Neural progenitor cell (in vitro differentiated cells): Measurements from ENCODE around the gene MARCHF5. TPM values are rescaled to one million over a fixed set of nuclear protein-coding genes. Genes with fewer than 3 reads are reported as not detected.

Experiments
- DNase-seq: peaks from one replicate; pipeline ENCODE4 v3.0.0-alpha.2; 2016; ENCODE audit warnings: low spot score
- H2AFZ ChIP-seq: fragments of 200-600 bp; sonication (generic); replicated peaks from 2 replicates; pipeline ENCODE4 v1.6.1; 2016; ENCODE audit warnings: antibody characterized with exemption
- H3F3A ChIP-seq: fragments of 200-600 bp; sonication (generic); 2 replicates; pipeline ENCODE4 v1.6.1; 2016; ENCODE audit warnings: antibody characterized with exemption, low read depth
- H3K27ac ChIP-seq: fragments of 200-600 bp; sonication (generic); 2 replicates; pipeline ENCODE4 v1.5.1; 2016; ENCODE audit warnings: mild to moderate bottlenecking
- H3K27me3 ChIP-seq: fragments of 200-600 bp; sonication (generic); 2 replicates; pipeline ENCODE4 v1.6.1; 2016; ENCODE audit warnings: mild to moderate bottlenecking, moderate library complexity
- H3K36me3 ChIP-seq: fragments of 200-600 bp; sonication (generic); 2 replicates; pipeline ENCODE4 v1.5.1; 2016
- H3K4me1 ChIP-seq: fragments of 200-600 bp; sonication (generic); 2 replicates; pipeline ENCODE4 v1.6.1; 2016; ENCODE audit warnings: mixed run types
- H3K4me2 ChIP-seq: fragments of 200-600 bp; sonication (generic); 2 replicates; pipeline ENCODE4 v1.6.1; 2016
- H3K4me3 ChIP-seq: fragments of 200-600 bp; sonication (generic); 2 replicates; pipeline ENCODE4 v1.5.1; 2016
- H3K79me2 ChIP-seq: fragments of 200-600 bp; sonication (generic); 2 replicates; pipeline ENCODE4 v1.6.1; 2016; ENCODE audit warnings: low read depth
- H3K9ac ChIP-seq: fragments of 200-600 bp; sonication (generic); 2 replicates; pipeline ENCODE4 v1.6.1; 2016
- H3K9me3 ChIP-seq: fragments of 200-600 bp; sonication (generic); 2 replicates; pipeline ENCODE4 v1.5.1; 2016; ENCODE audit warnings: low read depth
- H4K20me1 ChIP-seq: fragments of 200-600 bp; sonication (generic); 2 replicates; pipeline ENCODE4 v1.6.1; 2016; ENCODE audit warnings: low read depth
- H3K27ac Mint-ChIP-seq: 3 replicates; pipeline ENCODE4 v1.8.0; 2021; ENCODE audit warnings: mixed read lengths
- H3K27me3 Mint-ChIP-seq: 2 replicates; pipeline ENCODE4 v1.8.0; 2022; ENCODE audit warnings: low read depth, mild to moderate bottlenecking, inconsistent platforms, moderate library complexity, mixed read lengths; ENCODE audit not compliant: insufficient read depth
- H3K36me3 Mint-ChIP-seq: 3 replicates; pipeline ENCODE4 v1.8.0; 2021; ENCODE audit warnings: mixed read lengths
- H3K4me1 Mint-ChIP-seq: 3 replicates; pipeline ENCODE4 v1.8.0; 2021; ENCODE audit warnings: mixed read lengths
- H3K4me3 Mint-ChIP-seq: 3 replicates; pipeline ENCODE4 v1.8.0; 2021; ENCODE audit warnings: mild to moderate bottlenecking, moderate library complexity, mixed read lengths
- H3K9me3 Mint-ChIP-seq: 3 replicates; pipeline ENCODE4 v1.8.0; 2020; ENCODE audit warnings: mixed read lengths
- CTCF ChIP-seq: fragments of 200-600 bp; sonication (generic); IDR thresholded peaks from 2 replicates; pipeline ENCODE4 v1.5.1; 2017; ENCODE audit warnings: antibody characterized with exemption, mild to moderate bottlenecking
- EZH2 ChIP-seq: fragments of 200-600 bp; sonication (generic); IDR thresholded peaks from 2 replicates; pipeline ENCODE4 v1.6.1; 2017; ENCODE audit warnings: antibody characterized with exemption, mild to moderate bottlenecking, moderate library complexity
- EZH2phosphoT487 ChIP-seq: fragments of 200-600 bp; sonication (generic); IDR thresholded peaks from 2 replicates; pipeline ENCODE4 v1.6.1; 2017; ENCODE audit warnings: antibody characterized with exemption
- total RNA-seq: library from RNA; depleted of rRNA; stranded (reverse); fragments of >200 nt; gene quantifications from 2 replicates; pipeline ENCODE4 v1.2.3, GENCODE V29; 2015; ENCODE audit warnings: low replicate concordance

Gene MARCHF5
- total RNA-seq, 1 donor from 2014 or later = 22.7 TPM

- H3K9me3 ChIP-seq = no peaks in the 10 kb centered on the region
- Mint-ChIP-seq H3K4me3 (no peak overlapping the region), H3K4me1 (peaks cover 8% of the 10 kb centered on the region), H3K36me3 (no peaks in the 10 kb centered on the region), H3K9me3 (no peaks in the 10 kb centered on the region), H3K27me3 (peaks cover 5% of the 10 kb centered on the region), H3K27ac (no peak overlapping the region)
- TF ChIP-seq CTCF (no peak), EZH2phosphoT487 (no peak)
- no peak overlapping the region for H3K9ac ChIP-seq
- H3F3A ChIP-seq = no peaks in the 10 kb centered on the region
- H2AFZ ChIP-seq = no peak overlapping the region
- H4K20me1 ChIP-seq = no peaks in the 10 kb centered on the region
- DNase-seq = no peak
- H3K36me3 ChIP-seq = no peaks in the 10 kb centered on the region
- no peak overlapping the region for H3K27ac ChIP-seq
- H3K79me2 ChIP-seq = no peaks in the 10 kb centered on the region
- no peak overlapping the region for H3K4me3 ChIP-seq
- H3K4me1 ChIP-seq = no peaks in the 10 kb centered on the region
- no peak overlapping the region for H3K4me2 ChIP-seq
- no peaks in the 10 kb centered on the region for H3K27me3 ChIP-seq
Observed at GRCh38 chr10:92381543-92381954, 90.6 kb downstream of the MARCHF5 start.

- Mint-ChIP-seq H3K4me1 (peaks cover 8% of the 10 kb centered on the region), H3K36me3 (no peaks in the 10 kb centered on the region), H3K27me3 (peaks cover 5% of the 10 kb centered on the region), H3K4me3 (no peak overlapping the region), H3K27ac (no peak overlapping the region), H3K9me3 (no peaks in the 10 kb centered on the region)
- Histone ChIP-seq H3K4me1 (no peaks in the 10 kb centered on the region), H3K79me2 (no peaks in the 10 kb centered on the region), H3K9ac (no peak overlapping the region), H3K4me2 (no peak overlapping the region), H3K4me3 (no peak overlapping the region), H4K20me1 (no peaks in the 10 kb centered on the region), H3K36me3 (no peaks in the 10 kb centered on the region), H3K27ac (no peak overlapping the region), H3K9me3 (no peaks in the 10 kb centered on the region), H2AFZ (no peak overlapping the region), H3F3A (no peaks in the 10 kb centered on the region), H3K27me3 (no peaks in the 10 kb centered on the region)
- no peak for TF ChIP-seq CTCF
- TF ChIP-seq EZH2 = no peak
- no peak for TF ChIP-seq EZH2phosphoT487
- no peak for DNase-seq
Observed at GRCh38 chr10:92382631-92383030, 91.7 kb downstream of the MARCHF5 start.

- Histone ChIP-seq H3K4me2 (no peak overlapping the region), H3K9ac (no peak overlapping the region), H3K4me1 (no peaks in the 10 kb centered on the region), H3K36me3 (no peaks in the 10 kb centered on the region), H2AFZ (no peak overlapping the region), H3K4me3 (no peak overlapping the region), H3K79me2 (no peaks in the 10 kb centered on the region), H3K27ac (no peak overlapping the region), H3F3A (no peaks in the 10 kb centered on the region), H3K9me3 (no peaks in the 10 kb centered on the region), H4K20me1 (no peaks in the 10 kb centered on the region), H3K27me3 (no peaks in the 10 kb centered on the region)
- DNase-seq = no peak
- Mint-ChIP-seq H3K27me3 (peaks cover 5% of the 10 kb centered on the region), H3K4me3 (no peak overlapping the region), H3K4me1 (peaks cover 8% of the 10 kb centered on the region), H3K9me3 (no peaks in the 10 kb centered on the region), H3K27ac (no peak overlapping the region), H3K36me3 (no peaks in the 10 kb centered on the region)
- TF ChIP-seq CTCF = no peak
- TF ChIP-seq EZH2 = no peak
- no peak for TF ChIP-seq EZH2phosphoT487
Observed at GRCh38 chr10:92384741-92385140, 93.8 kb downstream of the MARCHF5 start.

GRCh38 chr10:92385831-92386230 lies 94.9 kb downstream of the MARCHF5 start:
- Histone ChIP-seq H3K9me3 (no peaks in the 10 kb centered on the region), H3K4me3 (no peak overlapping the region), H3K79me2 (no peaks in the 10 kb centered on the region), H3K4me1 (no peaks in the 10 kb centered on the region), H3K9ac (no peak overlapping the region), H2AFZ (no peak overlapping the region), H3F3A (no peaks in the 10 kb centered on the region), H3K36me3 (no peaks in the 10 kb centered on the region), H4K20me1 (no peaks in the 10 kb centered on the region), H3K27me3 (no peaks in the 10 kb centered on the region), H3K4me2 (no peak overlapping the region), H3K27ac (no peak overlapping the region)
- TF ChIP-seq EZH2 = no peak
- TF ChIP-seq EZH2phosphoT487 = no peak
- no peak for TF ChIP-seq CTCF
- Mint-ChIP-seq H3K4me1 (peaks cover 8% of the 10 kb centered on the region), H3K4me3 (no peak overlapping the region), H3K36me3 (no peaks in the 10 kb centered on the region), H3K27ac (no peak overlapping the region), H3K9me3 (no peaks in the 10 kb centered on the region), H3K27me3 (peaks cover 3% of the 10 kb centered on the region)
- no peak for DNase-seq
